HG02678 (cell line): Measurements from ENCODE around the gene TBC1D16.
"Not testable (repeated sequence)": the region's sequence is repeated elsewhere in the genome, so short reads cannot be mapped to it uniquely, and the experiment has no call there.

Experiments used
- ATAC-seq: cut with Tn5 transposase; IDR thresholded peaks from one replicate; pipeline ENCODE4 v1.9.1; 2021; ENCODE audit warnings: mild to moderate bottlenecking, moderate library complexity; ENCODE audit not compliant: unreplicated experiment

TBC1D16 gene

GRCh38 chr17:79897243-79898063 lies 138.2 kb downstream of the TBC1D16 start:
- ATAC-seq, result no peak

DNA sequence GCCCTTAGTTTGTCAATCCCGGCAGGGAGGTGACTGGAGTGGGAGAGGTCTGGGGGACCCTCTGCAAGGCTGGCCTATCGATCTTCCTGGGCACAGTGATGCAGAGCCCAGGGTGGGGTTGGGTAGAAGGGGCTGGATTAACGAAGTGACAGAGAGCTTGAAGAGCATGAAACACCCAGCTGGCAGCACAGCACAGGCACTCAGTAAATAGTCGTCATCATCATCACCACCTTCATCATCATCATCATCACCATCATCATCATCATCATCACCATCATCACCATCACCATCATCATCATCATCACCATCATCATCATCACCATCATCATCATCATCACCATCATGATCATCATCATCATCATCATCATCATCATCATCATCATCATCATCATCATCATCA lies 142.2 kb downstream of the TBC1D16 start:
- not testable (repeated sequence) for ATAC-seq

DNA sequence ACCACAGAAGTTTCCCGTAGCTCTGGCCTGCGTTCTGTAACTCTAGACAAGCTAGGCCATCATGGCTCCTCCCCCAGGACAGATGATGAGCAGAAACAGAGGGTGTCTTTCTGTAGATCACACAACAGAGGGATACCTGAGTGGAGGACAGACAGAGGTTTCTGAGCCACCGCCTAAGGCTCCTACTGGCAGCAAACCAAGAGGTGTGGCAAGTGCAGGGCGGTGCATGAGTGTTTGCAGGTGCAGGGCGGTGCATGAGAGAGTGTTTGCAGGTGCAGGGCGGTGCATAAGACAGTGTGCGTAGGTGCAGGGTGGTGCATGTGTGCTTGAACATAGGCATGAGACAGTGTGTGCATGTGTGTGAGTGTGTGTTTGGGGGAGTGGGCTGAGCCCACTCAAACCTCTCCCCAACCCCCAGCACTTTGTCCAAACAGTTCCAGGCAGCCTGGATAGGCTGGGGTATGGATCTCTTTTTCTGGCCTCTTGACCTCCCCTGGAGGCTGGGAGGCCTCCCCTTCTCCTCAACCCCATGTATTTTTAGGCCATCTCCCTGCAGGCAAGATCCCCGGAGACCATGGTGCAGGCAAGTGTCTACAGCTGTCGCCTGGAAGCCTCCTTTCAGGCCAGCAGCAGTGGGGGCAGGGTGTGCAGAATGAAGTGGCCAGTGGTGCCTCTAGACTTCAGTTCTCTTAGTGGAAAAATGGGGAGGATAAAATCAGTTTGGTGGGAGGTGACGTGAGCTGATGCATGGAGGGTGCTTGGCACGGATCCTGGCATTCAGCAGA lies 143.0 kb downstream of the TBC1D16 start:
- no peak for ATAC-seq

GRCh38 chr17:79891113-79891730 lies 144.4 kb downstream of the TBC1D16 start:
- ATAC-seq, result no peak

- no peak for ATAC-seq
These were observed 145.0 kb downstream of the TBC1D16 start for GRCh38 chr17:79890706-79891105.

- no peak for ATAC-seq
These were observed 146.6 kb downstream of the TBC1D16 start for GRCh38 chr17:79888811-79889634.

DNA sequence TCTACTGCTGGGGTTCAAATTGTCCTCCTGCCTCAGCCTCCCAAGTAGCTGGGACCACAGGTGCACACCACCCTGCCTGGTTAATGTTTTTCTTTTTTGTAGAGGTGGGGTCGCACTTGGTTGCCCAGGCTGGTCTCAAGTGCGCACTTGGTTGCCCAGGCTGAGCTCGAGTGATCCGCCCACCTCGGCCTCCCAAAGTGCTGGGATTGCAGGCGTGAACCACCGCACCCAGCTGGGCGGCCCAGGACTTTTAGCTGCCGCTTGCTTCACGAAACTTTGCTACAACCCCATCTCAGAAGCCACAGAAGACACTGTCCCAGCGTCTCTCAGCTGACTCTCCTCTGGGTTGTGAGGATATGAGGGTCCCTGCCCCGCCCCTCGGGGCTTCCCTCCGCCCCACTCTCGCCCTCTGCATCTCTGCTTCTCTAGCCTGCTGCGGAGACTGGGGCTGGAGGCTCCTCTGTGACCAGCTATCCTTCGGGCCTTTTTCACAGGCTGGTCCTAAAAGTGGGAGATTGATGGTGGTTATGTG lies 147.6 kb downstream of the TBC1D16 start:
- ATAC-seq, result no peak

- no peak for ATAC-seq
These were observed 148.2 kb downstream of the TBC1D16 start for GRCh38 chr17:79887451-79887991.

DNA sequence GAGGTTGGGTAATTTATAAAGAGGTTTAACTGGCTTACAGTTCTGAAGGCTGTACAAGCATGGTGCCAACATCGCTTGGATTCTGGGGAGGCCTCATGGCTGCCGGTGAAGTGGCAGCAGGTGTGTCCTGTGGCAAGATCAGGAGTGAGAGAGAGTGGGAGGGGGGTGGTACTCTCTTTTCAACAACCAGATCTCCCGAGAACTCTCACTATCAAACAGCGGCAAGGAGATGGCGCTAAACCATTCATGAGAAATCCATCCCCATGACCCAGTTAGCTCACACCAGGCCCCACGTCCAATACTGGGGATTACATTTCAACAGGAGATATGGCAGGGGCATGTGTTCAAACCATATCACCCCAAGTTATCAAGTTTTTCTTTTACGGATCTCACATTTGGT lies 152.5 kb downstream of the TBC1D16 start:
- no peak for ATAC-seq
